ENCODE data around the gene LCN15.

DNA sequence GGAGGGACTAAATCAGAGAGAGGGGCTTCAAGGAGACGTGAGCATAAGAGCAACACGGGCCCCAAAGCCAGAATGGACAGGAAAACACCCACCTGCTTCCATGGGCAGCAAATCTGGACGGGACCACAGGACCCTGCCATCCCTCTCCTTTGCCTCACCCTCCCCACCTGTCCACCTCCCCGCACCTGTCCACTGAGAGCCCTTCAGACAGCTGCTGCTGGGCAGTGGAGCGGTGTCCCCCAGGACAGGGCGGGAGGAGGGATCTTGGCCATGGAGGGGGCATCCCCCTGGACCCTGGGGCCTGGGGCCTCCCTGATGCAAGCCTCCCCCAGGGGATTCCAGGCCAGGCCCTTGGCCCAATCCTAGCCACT, 34.4 kb upstream of the LCN15 start:
- TF ChIP-seq, protein P1, sequence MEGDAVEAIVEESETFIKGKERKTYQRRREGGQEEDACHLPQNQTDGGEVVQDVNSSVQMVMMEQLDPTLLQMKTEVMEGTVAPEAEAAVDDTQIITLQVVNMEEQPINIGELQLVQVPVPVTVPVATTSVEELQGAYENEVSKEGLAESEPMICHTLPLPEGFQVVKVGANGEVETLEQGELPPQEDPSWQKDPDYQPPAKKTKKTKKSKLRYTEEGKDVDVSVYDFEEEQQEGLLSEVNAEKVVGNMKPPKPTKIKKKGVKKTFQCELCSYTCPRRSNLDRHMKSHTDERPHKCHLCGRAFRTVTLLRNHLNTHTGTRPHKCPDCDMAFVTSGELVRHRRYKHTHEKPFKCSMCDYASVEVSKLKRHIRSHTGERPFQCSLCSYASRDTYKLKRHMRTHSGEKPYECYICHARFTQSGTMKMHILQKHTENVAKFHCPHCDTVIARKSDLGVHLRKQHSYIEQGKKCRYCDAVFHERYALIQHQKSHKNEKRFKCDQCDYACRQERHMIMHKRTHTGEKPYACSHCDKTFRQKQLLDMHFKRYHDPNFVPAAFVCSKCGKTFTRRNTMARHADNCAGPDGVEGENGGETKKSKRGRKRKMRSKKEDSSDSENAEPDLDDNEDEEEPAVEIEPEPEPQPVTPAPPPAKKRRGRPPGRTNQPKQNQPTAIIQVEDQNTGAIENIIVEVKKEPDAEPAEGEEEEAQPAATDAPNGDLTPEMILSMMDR (IDR thresholded peaks at IDR 0.05): no peak
- TF ChIP-seq POLR2A (IDR thresholded peaks at IDR 0.05): no peak
- TF ChIP-seq EP300 (IDR thresholded peaks at IDR 0.05): no peak

Data from gastroesophageal sphincter (tissue), 3 donors.